COLO829 (cell line): Measurements from ENCODE around the gene PRDX3.
A peak's percentile ranks its signal among the peaks of the same experiment; 100 is the strongest.
"Not testable (repeated sequence)": the region's sequence is repeated elsewhere in the genome, so short reads cannot be mapped to it uniquely, and the experiment has no call there.

Experiments used
- DNase-seq: peaks from one replicate; pipeline ENCODE4 v3.0.0; 2012; ENCODE audit warnings: low spot score

The PRDX3 gene

GRCh38 chr10:119165171-119166117 lies 13.2 kb downstream of the PRDX3 start, which contains the start of gene SFXN4:
TSS of gene SFXN4 (minus strand) at chr10:119165714. CDS start at chr10:119165647, 67 bp downstream.
- DNase-seq: peak; percentile 16

- DNase-seq: no peak
These were observed 16.0 kb downstream of the PRDX3 start for GRCh38 chr10:119162452-119163092.

GRCh38 chr10:119161680-119162451 lies 16.7 kb downstream of the PRDX3 start:
- DNase-seq: no peak

GRCh38 chr10:119159332-119159731 lies 19.3 kb downstream of the PRDX3 start:
- DNase-seq: no peak

- no peak for DNase-seq
These were observed 25.0 kb downstream of the PRDX3 start for GRCh38 chr10:119153661-119154060.

- DNase-seq: no peak
These were observed 25.6 kb downstream of the PRDX3 start for GRCh38 chr10:119153041-119153440.

- DNase-seq: not testable (repeated sequence)
These were observed 27.0 kb downstream of the PRDX3 start for GRCh38 chr10:119151601-119152000.

GRCh38 chr10:119149729-119150128 lies 28.9 kb downstream of the PRDX3 start:
- no peak for DNase-seq

- DNase-seq: no peak
These were observed 29.5 kb downstream of the PRDX3 start for GRCh38 chr10:119149157-119149556.

- no peak for DNase-seq
These were observed 35.0 kb downstream of the PRDX3 start for GRCh38 chr10:119143657-119144056.

GRCh38 chr10:119140603-119141245 lies 37.9 kb downstream of the PRDX3 start:
- DNase-seq: no peak

GRCh38 chr10:119139464-119140067 lies 39.0 kb downstream of the PRDX3 start:
- no peak for DNase-seq

- no peak for DNase-seq
These were observed 40.0 kb downstream of the PRDX3 start for GRCh38 chr10:119138346-119139306.

GRCh38 chr10:119137878-119138277 lies 40.7 kb downstream of the PRDX3 start:
- not testable (repeated sequence) for DNase-seq

GRCh38 chr10:119136084-119136483 lies 42.5 kb downstream of the PRDX3 start:
- no peak for DNase-seq

GRCh38 chr10:119135513-119135881 lies 43.1 kb downstream of the PRDX3 start:
- no peak for DNase-seq

GRCh38 chr10:119133949-119134348 lies 44.7 kb downstream of the PRDX3 start:
- no peak for DNase-seq

GRCh38 chr10:119132521-119133345 lies 45.9 kb downstream of the PRDX3 start:
- DNase-seq: no peak

- peak; percentile 6 for DNase-seq
These were observed 46.9 kb downstream of the PRDX3 start for GRCh38 chr10:119131512-119132240.
